Neural progenitor cell (in vitro differentiated cells): ENCODE measurements around the gene PAQR4. TPM values are rescaled to one million over a fixed set of nuclear protein-coding genes. Genes with fewer than 3 reads are reported as not detected.

Source experiments
- DNase-seq: peaks from one replicate; pipeline ENCODE4 v3.0.0-alpha.2; 2016; ENCODE audit warnings: low spot score
- H2AFZ ChIP-seq: fragments of 200-600 bp; sonication (generic); replicated peaks from 2 replicates; pipeline ENCODE4 v1.6.1; 2016; ENCODE audit warnings: antibody characterized with exemption
- H3F3A ChIP-seq: fragments of 200-600 bp; sonication (generic); 2 replicates; pipeline ENCODE4 v1.6.1; 2016; ENCODE audit warnings: antibody characterized with exemption, low read depth
- H3K27ac ChIP-seq: fragments of 200-600 bp; sonication (generic); 2 replicates; pipeline ENCODE4 v1.5.1; 2016; ENCODE audit warnings: mild to moderate bottlenecking
- H3K27me3 ChIP-seq: fragments of 200-600 bp; sonication (generic); 2 replicates; pipeline ENCODE4 v1.6.1; 2016; ENCODE audit warnings: mild to moderate bottlenecking, moderate library complexity
- H3K36me3 ChIP-seq: fragments of 200-600 bp; sonication (generic); 2 replicates; pipeline ENCODE4 v1.5.1; 2016
- H3K4me1 ChIP-seq: fragments of 200-600 bp; sonication (generic); 2 replicates; pipeline ENCODE4 v1.6.1; 2016; ENCODE audit warnings: mixed run types
- H3K4me2 ChIP-seq: fragments of 200-600 bp; sonication (generic); 2 replicates; pipeline ENCODE4 v1.6.1; 2016
- H3K4me3 ChIP-seq: fragments of 200-600 bp; sonication (generic); 2 replicates; pipeline ENCODE4 v1.5.1; 2016
- H3K79me2 ChIP-seq: fragments of 200-600 bp; sonication (generic); 2 replicates; pipeline ENCODE4 v1.6.1; 2016; ENCODE audit warnings: low read depth
- H3K9ac ChIP-seq: fragments of 200-600 bp; sonication (generic); 2 replicates; pipeline ENCODE4 v1.6.1; 2016
- H3K9me3 ChIP-seq: fragments of 200-600 bp; sonication (generic); 2 replicates; pipeline ENCODE4 v1.5.1; 2016; ENCODE audit warnings: low read depth
- H4K20me1 ChIP-seq: fragments of 200-600 bp; sonication (generic); 2 replicates; pipeline ENCODE4 v1.6.1; 2016; ENCODE audit warnings: low read depth
- H3K27ac Mint-ChIP-seq: 3 replicates; pipeline ENCODE4 v1.8.0; 2021; ENCODE audit warnings: mixed read lengths
- H3K27me3 Mint-ChIP-seq: 2 replicates; pipeline ENCODE4 v1.8.0; 2022; ENCODE audit warnings: low read depth, mild to moderate bottlenecking, inconsistent platforms, moderate library complexity, mixed read lengths; ENCODE audit not compliant: insufficient read depth
- H3K36me3 Mint-ChIP-seq: 3 replicates; pipeline ENCODE4 v1.8.0; 2021; ENCODE audit warnings: mixed read lengths
- H3K4me1 Mint-ChIP-seq: 3 replicates; pipeline ENCODE4 v1.8.0; 2021; ENCODE audit warnings: mixed read lengths
- H3K4me3 Mint-ChIP-seq: 3 replicates; pipeline ENCODE4 v1.8.0; 2021; ENCODE audit warnings: mild to moderate bottlenecking, moderate library complexity, mixed read lengths
- H3K9me3 Mint-ChIP-seq: 3 replicates; pipeline ENCODE4 v1.8.0; 2020; ENCODE audit warnings: mixed read lengths
- EZH2 ChIP-seq: fragments of 200-600 bp; sonication (generic); IDR thresholded peaks from 2 replicates; pipeline ENCODE4 v1.6.1; 2017; ENCODE audit warnings: antibody characterized with exemption, mild to moderate bottlenecking, moderate library complexity
- EZH2phosphoT487 ChIP-seq: fragments of 200-600 bp; sonication (generic); IDR thresholded peaks from 2 replicates; pipeline ENCODE4 v1.6.1; 2017; ENCODE audit warnings: antibody characterized with exemption
- total RNA-seq: library from RNA; depleted of rRNA; stranded (reverse); fragments of >200 nt; gene quantifications from 2 replicates; pipeline ENCODE4 v1.2.3, GENCODE V29; 2015; ENCODE audit warnings: low replicate concordance
- TF ChIP-seq, protein P1 (sequence below): fragments of 200-600 bp; sonication (generic); IDR thresholded peaks from 2 replicates; pipeline ENCODE4 v1.5.1; 2017; ENCODE audit warnings: antibody characterized with exemption, mild to moderate bottlenecking

Gene PAQR4
- total RNA-seq, 1 donor from 2014 or later = 3.3 TPM

DNA sequence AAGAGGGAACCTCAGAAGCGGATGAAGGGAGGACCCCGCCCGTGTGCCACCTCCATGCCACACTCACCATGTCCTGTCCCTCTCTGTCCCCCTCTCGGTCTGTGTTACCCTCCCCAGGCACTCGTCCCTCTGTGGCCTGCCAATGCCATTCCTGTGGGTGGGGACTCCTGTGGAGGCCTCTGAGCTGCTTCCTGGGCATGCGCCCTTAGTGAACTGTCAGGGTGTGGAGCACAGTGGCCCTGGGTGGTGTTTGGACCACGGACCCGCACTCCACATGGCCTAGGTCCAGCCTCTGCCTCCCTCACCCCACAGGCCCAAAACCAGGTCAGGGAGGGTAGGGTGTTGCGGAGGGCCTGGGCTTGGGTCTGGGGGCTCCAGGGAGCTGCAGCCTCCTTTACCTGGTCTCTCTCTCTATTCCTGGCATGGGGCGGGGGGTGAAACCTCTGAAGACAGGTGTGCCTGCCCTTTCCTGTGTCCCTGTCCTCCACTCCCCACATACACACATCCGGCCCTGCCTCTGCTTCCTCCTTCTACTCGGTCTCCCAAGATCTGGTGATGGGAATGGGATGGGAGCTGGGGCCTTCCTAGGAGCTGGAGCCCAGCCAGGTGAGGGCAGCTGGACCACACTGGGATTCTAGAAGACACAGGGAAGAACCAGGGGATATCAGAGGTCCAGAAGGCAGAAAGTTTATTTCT, 22.6 kb downstream of the PAQR4 start:
- Mint-ChIP-seq H3K9me3 (no peaks in the 10 kb centered on the region), H3K4me3 (no peak overlapping the region), H3K27ac (no peak overlapping the region), H3K4me1 (no peaks in the 10 kb centered on the region), H3K27me3 (peaks cover 2% of the 10 kb centered on the region), H3K36me3 (no peaks in the 10 kb centered on the region)
- Histone ChIP-seq H3K4me2 (no peak overlapping the region), H4K20me1 (no peaks in the 10 kb centered on the region), H3F3A (no peaks in the 10 kb centered on the region), H3K4me1 (peaks cover 4% of the 10 kb centered on the region), H3K4me3 (no peak overlapping the region), H3K36me3 (no peaks in the 10 kb centered on the region), H3K79me2 (no peaks in the 10 kb centered on the region), H3K9ac (no peak overlapping the region), H3K27ac (no peak overlapping the region), H3K27me3 (no peaks in the 10 kb centered on the region), H2AFZ (no peak overlapping the region), H3K9me3 (no peaks in the 10 kb centered on the region)
- no peak for DNase-seq
- TF ChIP-seq, protein P1, sequence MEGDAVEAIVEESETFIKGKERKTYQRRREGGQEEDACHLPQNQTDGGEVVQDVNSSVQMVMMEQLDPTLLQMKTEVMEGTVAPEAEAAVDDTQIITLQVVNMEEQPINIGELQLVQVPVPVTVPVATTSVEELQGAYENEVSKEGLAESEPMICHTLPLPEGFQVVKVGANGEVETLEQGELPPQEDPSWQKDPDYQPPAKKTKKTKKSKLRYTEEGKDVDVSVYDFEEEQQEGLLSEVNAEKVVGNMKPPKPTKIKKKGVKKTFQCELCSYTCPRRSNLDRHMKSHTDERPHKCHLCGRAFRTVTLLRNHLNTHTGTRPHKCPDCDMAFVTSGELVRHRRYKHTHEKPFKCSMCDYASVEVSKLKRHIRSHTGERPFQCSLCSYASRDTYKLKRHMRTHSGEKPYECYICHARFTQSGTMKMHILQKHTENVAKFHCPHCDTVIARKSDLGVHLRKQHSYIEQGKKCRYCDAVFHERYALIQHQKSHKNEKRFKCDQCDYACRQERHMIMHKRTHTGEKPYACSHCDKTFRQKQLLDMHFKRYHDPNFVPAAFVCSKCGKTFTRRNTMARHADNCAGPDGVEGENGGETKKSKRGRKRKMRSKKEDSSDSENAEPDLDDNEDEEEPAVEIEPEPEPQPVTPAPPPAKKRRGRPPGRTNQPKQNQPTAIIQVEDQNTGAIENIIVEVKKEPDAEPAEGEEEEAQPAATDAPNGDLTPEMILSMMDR = no peak
- TF ChIP-seq EZH2 = no peak
- TF ChIP-seq EZH2phosphoT487 = no peak

DNA sequence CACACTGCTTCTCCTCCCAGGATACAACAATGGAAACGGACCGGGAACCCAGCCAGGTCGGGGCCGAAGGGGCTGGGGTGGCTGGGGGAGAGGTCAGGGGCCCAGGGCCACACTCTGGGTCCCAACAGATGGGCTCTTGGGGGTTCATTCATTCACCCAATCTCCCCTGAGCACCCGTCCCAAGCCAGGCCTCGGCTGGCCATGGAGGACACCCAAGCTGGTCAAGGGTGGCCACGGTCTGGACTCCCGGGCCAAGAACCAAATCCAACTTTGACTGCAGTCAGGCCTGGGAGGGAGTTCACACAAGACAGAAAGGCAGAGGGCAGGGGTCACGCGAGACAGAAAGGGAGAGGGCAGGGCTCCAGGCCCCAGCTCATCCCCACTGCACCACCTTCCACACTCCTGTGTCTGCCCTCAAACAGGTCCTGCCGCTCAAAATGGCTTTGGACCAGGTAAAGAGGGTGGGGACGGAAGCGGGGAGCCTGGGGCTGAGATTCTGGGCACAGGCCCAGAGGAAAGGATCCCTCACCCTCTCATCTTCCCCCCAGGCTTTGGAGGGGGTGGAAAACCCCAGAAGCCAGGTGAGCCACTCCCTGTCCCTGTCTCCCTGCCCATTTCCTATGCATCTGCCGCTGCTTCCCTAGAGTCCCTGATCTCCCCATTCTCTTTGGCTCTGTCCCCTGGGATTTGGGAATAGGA, 23.4 kb downstream of the PAQR4 start:
- H3K9ac ChIP-seq = no peak overlapping the region
- H3K79me2 ChIP-seq = no peaks in the 10 kb centered on the region
- peaks cover 2% of the 10 kb centered on the region for H3K27me3 Mint-ChIP-seq
- DNase-seq = no peak
- no peak overlapping the region for H2AFZ ChIP-seq
- H4K20me1 ChIP-seq = no peaks in the 10 kb centered on the region
- H3K4me1 Mint-ChIP-seq = no peaks in the 10 kb centered on the region
- no peaks in the 10 kb centered on the region for H3K36me3 ChIP-seq
- no peak overlapping the region for H3K4me3 ChIP-seq
- H3K27ac Mint-ChIP-seq = no peak overlapping the region
- H3K9me3 Mint-ChIP-seq = no peaks in the 10 kb centered on the region
- no peak overlapping the region for H3K27ac ChIP-seq
- H3F3A ChIP-seq = no peaks in the 10 kb centered on the region
- no peaks in the 10 kb centered on the region for H3K9me3 ChIP-seq
- no peak overlapping the region for H3K4me2 ChIP-seq
- TF ChIP-seq, protein P1 = no peak
- no peak for TF ChIP-seq EZH2
- TF ChIP-seq EZH2phosphoT487 = no peak
- H3K4me1 ChIP-seq = peaks cover 4% of the 10 kb centered on the region
- H3K27me3 ChIP-seq = no peaks in the 10 kb centered on the region
- no peak overlapping the region for H3K4me3 Mint-ChIP-seq
- H3K36me3 Mint-ChIP-seq = no peaks in the 10 kb centered on the region

DNA sequence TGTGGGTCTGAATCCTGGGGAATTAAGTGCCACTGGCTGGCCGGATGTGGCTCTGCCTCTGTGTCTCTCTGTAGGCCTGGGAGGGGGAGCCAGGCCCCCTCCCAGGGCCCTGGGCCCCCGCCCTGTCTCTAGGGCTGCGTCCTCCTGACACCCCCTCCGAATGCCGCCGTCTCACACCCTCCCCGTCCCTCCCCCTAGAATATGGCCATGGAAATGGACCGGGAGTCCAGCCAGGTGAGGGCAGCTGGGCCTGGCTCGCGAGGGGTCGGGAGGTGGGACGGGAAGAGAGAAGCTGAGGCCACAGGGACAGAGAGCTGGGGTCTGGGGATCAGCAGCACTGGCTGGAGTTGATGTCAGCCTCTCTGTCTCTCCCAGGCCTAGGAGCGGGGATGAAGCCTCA, 27.1 kb downstream of the PAQR4 start:
- Mint-ChIP-seq H3K36me3 (no peaks in the 10 kb centered on the region), H3K27ac (no peak overlapping the region), H3K27me3 (peaks cover 2% of the 10 kb centered on the region), H3K4me1 (no peaks in the 10 kb centered on the region), H3K4me3 (no peak overlapping the region), H3K9me3 (no peaks in the 10 kb centered on the region)
- Histone ChIP-seq H3K36me3 (no peaks in the 10 kb centered on the region), H3K27me3 (no peaks in the 10 kb centered on the region), H3K9ac (no peak overlapping the region), H3K27ac (no peak overlapping the region), H3K4me1 (no peaks in the 10 kb centered on the region), H3K4me3 (no peak overlapping the region), H3K4me2 (no peak overlapping the region), H4K20me1 (no peaks in the 10 kb centered on the region), H2AFZ (no peak overlapping the region), H3F3A (no peaks in the 10 kb centered on the region), H3K9me3 (no peaks in the 10 kb centered on the region), H3K79me2 (no peaks in the 10 kb centered on the region)
- DNase-seq = no peak
- TF ChIP-seq EZH2 = no peak
- TF ChIP-seq EZH2phosphoT487 = no peak
- TF ChIP-seq, protein P1 = no peak
